GM10266 (cell line): ENCODE measurements around the gene CHIC2.

Experiments
- DNase-seq: peaks from one replicate; pipeline ENCODE4 v3.0.0; 2012; ENCODE audit errors: extremely low spot score
- CTCF ChIP-seq: IDR thresholded peaks from 2 replicates; pipeline ENCODE4 v1.5.1; 2012; ENCODE audit warnings: mild to moderate bottlenecking, low read depth; ENCODE audit not compliant: control insufficient read depth, insufficient read depth; ENCODE audit errors: missing control alignments

The CHIC2 gene

DNA sequence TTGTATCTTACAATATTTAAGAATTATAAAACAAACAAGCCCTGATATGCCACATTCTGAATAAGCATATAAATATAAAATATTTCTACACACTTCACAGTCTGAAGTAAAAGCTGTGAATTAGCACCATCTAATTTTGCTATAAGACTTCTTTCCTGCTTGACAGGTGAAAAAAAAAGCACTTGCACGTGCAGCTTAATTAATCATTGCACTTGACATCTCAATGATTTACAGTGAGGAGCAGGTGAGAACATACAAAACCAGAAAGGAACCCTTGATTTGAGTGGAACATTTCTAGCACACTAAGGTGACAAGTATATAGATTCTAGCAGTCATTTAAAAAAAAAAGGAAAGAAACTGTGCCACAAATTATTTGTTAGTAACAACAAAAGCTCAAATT, 47.9 kb downstream of the CHIC2 start:
- no peak for DNase-seq
- no peak for TF ChIP-seq CTCF

GRCh38 chr4:54015423-54016030, 48.9 kb downstream of the CHIC2 start:
- TF ChIP-seq CTCF: no peak
- no peak for DNase-seq

GRCh38 chr4:54014666-54015160, 49.7 kb downstream of the CHIC2 start:
- DNase-seq: no peak
- TF ChIP-seq CTCF: no peak

GRCh38 chr4:54011201-54011600, 53.2 kb downstream of the CHIC2 start:
- no peak for TF ChIP-seq CTCF
- no peak for DNase-seq

GRCh38 chr4:54006755-54007154, 57.6 kb downstream of the CHIC2 start:
- no peak for DNase-seq
- TF ChIP-seq CTCF: no peak

DNA sequence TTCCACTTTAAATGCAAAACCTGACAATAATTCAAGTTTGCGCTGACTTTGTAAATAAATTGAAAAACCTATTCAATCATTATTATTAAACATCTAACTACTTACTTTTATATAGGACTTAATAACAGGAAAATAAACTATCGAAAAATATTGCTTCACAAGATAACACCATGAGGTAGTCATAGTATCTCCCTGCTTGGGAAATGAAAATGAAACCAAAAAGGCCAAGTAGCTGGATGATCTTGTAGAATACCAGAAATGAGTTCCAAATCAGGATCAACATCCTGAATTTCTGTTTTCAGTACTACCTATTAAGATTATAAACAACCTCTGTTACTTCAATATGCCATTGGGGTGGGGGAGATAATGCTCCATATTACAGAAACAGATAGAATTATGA, 58.9 kb downstream of the CHIC2 start:
- no peak for TF ChIP-seq CTCF
- no peak for DNase-seq

- no peak for TF ChIP-seq CTCF
- DNase-seq: no peak
Observed at GRCh38 chr4:54004463-54004862, 59.9 kb downstream of the CHIC2 start.
